Osteocyte (in vitro differentiated cells): Measurements from ENCODE around the gene ATXN1L. TPM values are rescaled to one million over a fixed set of nuclear protein-coding genes. Genes with fewer than 3 reads are reported as not detected.

Experiments used
- DNase-seq: peaks from one replicate; pipeline ENCODE4 v3.0.0; 2021; ENCODE audit warnings: mixed read lengths; ENCODE audit not compliant: unreplicated experiment; ENCODE audit errors: extremely low spot score
- H3K27ac Mint-ChIP-seq: one replicate; pipeline ENCODE4 v1.8.0; 2021; ENCODE audit warnings: mild to moderate bottlenecking, mixed read lengths; ENCODE audit not compliant: unreplicated experiment
- H3K27me3 Mint-ChIP-seq: one replicate; pipeline ENCODE4 v1.8.0; 2021; ENCODE audit warnings: mixed read lengths; ENCODE audit not compliant: unreplicated experiment
- H3K36me3 Mint-ChIP-seq: one replicate; pipeline ENCODE4 v1.8.0; 2021; ENCODE audit warnings: mixed read lengths; ENCODE audit not compliant: unreplicated experiment
- H3K4me1 Mint-ChIP-seq: one replicate; pipeline ENCODE4 v1.8.0; 2021; ENCODE audit warnings: mixed read lengths; ENCODE audit not compliant: unreplicated experiment
- H3K4me3 Mint-ChIP-seq: one replicate; pipeline ENCODE4 v1.8.0; 2021; ENCODE audit warnings: mild to moderate bottlenecking, moderate library complexity, mixed read lengths; ENCODE audit not compliant: unreplicated experiment
- H3K9me3 Mint-ChIP-seq: one replicate; pipeline ENCODE4 v1.8.0; 2021; ENCODE audit warnings: mixed read lengths; ENCODE audit not compliant: unreplicated experiment
- long read RNA-seq: library from polyadenylated mRNA; unstranded; transcript quantifications from one replicate; pipeline ENCODE4 v2.0.0, GENCODE V29; 2021
- total RNA-seq: library from RNA; stranded (reverse); gene quantifications from 2 replicates; pipeline ENCODE4 v1.2.1, GENCODE V29; 2021
- TF ChIP-seq, protein P1 (sequence below): fragments of 200-600 bp; sonication (generic); IDR thresholded peaks from 2 replicates; pipeline ENCODE4 v1.5.0; 2021; ENCODE audit warnings: antibody characterized with exemption, mild to moderate bottlenecking, moderate library complexity

The ATXN1L gene, protein sequence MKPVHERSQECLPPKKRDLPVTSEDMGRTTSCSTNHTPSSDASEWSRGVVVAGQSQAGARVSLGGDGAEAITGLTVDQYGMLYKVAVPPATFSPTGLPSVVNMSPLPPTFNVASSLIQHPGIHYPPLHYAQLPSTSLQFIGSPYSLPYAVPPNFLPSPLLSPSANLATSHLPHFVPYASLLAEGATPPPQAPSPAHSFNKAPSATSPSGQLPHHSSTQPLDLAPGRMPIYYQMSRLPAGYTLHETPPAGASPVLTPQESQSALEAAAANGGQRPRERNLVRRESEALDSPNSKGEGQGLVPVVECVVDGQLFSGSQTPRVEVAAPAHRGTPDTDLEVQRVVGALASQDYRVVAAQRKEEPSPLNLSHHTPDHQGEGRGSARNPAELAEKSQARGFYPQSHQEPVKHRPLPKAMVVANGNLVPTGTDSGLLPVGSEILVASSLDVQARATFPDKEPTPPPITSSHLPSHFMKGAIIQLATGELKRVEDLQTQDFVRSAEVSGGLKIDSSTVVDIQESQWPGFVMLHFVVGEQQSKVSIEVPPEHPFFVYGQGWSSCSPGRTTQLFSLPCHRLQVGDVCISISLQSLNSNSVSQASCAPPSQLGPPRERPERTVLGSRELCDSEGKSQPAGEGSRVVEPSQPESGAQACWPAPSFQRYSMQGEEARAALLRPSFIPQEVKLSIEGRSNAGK
- 30.9 and 32.4 TPM in 2 replicates for total RNA-seq
- long read RNA-seq = 0 reads

DNA sequence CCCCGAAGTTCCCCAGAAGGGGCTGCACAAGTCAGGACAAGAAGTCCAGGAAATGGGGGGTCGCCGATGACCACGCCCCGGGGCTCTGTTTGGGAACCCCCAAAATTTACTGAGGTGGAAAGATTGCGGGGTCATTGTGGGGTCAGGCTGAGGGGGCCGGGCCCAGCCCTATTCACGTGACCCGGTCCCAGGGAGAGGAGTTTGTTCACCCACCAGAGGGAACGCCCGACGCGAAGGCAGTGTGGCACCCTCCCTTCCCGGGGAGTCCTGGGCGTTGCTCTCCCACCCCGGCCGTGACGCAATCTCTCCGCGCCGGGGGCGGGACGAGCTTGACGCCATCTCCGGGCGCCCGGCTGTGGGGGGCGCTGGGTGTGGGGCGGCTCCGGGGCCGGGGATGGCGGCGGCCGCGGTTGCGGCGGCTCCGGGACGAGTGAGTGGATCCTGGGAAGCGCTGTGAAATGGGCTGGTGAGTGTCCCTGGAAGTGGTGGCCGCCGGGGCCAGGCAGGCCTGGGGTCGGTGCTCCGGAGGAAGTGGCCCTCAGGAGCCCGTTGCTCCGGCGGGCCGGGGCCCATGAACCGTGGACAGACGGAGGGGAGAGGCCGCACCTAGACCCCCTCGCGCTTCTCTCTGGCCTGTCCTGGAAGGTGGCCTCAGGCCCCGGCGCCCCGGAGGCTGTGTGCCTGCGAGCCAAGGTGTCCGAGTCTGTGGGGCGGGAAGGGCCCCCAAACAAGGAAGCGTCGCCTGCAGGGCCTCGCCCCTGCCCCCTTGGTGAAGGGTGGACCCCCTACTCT is at the start of gene ATXN1L:
Gene ATXN1L, plus strand, starts transcription at position 338 of the 792 bp plus-strand sequence. CDS start 3,765 bp downstream, outside the sequence.
- peaks cover 24% of the 10 kb centered on the region for H3K4me1 Mint-ChIP-seq
- DNase-seq = peak; percentile 97
- H3K27ac Mint-ChIP-seq = peak within 1 kb of the TSS; percentile 93
- TF ChIP-seq, protein P1, sequence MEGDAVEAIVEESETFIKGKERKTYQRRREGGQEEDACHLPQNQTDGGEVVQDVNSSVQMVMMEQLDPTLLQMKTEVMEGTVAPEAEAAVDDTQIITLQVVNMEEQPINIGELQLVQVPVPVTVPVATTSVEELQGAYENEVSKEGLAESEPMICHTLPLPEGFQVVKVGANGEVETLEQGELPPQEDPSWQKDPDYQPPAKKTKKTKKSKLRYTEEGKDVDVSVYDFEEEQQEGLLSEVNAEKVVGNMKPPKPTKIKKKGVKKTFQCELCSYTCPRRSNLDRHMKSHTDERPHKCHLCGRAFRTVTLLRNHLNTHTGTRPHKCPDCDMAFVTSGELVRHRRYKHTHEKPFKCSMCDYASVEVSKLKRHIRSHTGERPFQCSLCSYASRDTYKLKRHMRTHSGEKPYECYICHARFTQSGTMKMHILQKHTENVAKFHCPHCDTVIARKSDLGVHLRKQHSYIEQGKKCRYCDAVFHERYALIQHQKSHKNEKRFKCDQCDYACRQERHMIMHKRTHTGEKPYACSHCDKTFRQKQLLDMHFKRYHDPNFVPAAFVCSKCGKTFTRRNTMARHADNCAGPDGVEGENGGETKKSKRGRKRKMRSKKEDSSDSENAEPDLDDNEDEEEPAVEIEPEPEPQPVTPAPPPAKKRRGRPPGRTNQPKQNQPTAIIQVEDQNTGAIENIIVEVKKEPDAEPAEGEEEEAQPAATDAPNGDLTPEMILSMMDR = no peak
- peak within 1 kb of the TSS; percentile 90 for H3K4me3 Mint-ChIP-seq
- H3K36me3 Mint-ChIP-seq = peaks cover 19% of the 10 kb centered on the region
- H3K27me3 Mint-ChIP-seq = no peaks in the 10 kb centered on the region
- no peaks in the 10 kb centered on the region for H3K9me3 Mint-ChIP-seq

DNA sequence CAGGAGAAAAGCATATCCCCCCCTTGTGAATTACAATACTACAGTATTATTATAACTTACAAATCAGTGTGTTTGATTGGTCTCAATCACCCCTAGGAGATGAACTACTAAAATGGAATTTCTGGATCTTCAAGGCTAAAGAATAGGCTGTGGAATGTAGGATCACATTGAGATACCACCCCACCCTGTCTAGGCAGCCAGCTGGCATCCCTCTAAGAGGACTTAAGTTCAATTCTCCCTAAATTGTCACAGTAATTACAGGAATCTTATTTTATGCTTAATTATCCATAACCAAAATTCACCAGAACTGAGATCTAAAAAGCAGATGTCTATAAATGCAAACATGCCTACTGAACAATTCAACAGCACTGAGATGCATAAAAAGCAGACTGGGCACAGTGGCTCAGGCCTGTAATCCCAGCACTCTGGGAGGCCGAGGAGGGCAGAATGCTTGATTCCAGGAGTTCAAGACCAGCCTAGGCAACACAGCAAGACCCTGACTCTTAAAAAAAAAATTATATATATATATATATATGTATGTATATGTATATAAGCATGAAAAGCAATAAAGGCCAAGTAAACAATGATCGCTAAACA is 49.2 kb upstream of the ATXN1L start:
- DNase-seq = peak; percentile 57
- Mint-ChIP-seq H3K27me3 (no peaks in the 10 kb centered on the region), H3K9me3 (no peaks in the 10 kb centered on the region), H3K27ac (no peak overlapping the region), H3K36me3 (peaks cover 8% of the 10 kb centered on the region), H3K4me1 (peaks cover 20% of the 10 kb centered on the region), H3K4me3 (no peak overlapping the region)
- TF ChIP-seq, protein P1 = no peak

DNA sequence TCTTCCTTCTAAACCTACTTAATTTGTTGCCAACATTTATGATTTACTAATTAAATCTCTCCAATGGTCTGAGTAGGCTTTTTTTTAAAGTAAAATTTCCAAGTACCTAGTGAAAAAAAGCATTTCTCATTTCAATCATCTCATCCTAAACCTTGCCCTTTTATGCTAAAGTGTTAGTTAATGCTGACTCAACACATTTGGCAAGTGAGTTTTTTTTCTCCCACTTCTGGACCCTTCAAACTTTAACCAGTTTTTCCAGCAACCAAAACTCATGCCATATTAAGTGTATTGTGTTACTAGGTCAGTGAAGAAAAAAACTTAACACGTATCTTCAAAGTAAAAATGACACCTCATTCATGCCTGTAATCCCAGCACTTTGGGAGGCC is 42.5 kb upstream of the ATXN1L start:
- no peak for DNase-seq
- Mint-ChIP-seq H3K9me3 (no peaks in the 10 kb centered on the region), H3K27me3 (no peaks in the 10 kb centered on the region), H3K4me1 (peaks cover 18% of the 10 kb centered on the region), H3K4me3 (no peak overlapping the region), H3K36me3 (peaks cover 10% of the 10 kb centered on the region), H3K27ac (no peak overlapping the region)
- TF ChIP-seq, protein P1 = no peak

DNA sequence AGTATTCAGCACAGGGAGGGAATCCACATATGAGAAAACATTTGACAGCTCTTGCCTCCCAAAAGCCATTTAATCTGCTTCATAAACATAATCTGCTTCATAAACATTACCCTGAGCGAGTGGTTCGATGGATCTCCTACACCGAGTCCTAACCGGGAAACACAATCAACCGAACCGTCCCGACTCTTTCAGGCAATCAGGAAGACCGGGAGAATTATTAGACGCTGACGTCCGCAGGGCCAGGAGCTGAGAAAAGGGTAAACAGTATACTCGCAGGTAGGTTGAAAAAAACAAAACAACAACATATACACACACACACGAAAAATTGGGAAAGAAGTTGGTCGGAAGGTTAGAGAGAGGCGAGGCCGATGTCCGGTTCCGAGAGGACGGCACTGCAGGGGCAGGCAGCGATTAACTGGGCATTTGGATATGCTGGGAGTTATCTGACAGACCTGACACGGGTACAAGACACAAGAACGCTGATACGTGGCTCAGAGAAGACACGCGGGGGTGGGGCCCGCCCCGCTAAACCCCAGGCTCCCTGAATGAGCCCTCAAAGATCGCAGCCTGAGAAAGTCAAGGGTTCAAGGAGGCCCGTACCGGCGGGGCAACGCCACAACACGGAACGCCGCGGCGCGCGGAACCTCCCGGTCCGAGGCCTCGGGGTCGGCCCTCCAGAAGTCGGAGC is 37.7 kb upstream of the ATXN1L start:
- Mint-ChIP-seq H3K4me1 (peaks cover 22% of the 10 kb centered on the region), H3K4me3 (peak overlapping the region; percentile 93), H3K9me3 (no peaks in the 10 kb centered on the region), H3K27me3 (no peaks in the 10 kb centered on the region), H3K36me3 (peaks cover 4% of the 10 kb centered on the region), H3K27ac (peak overlapping the region; percentile 100)
- DNase-seq = peak; percentile 48
- TF ChIP-seq, protein P1 = no peak
